Measurements from ENCODE around the gene ATAD3C. TPM values are rescaled to one million over a fixed set of nuclear protein-coding genes. Genes with fewer than 3 reads are reported as not detected.
"Not testable (repeated sequence)": the region's sequence is repeated elsewhere in the genome, so short reads cannot be mapped to it uniquely, and the experiment has no call there.

ATAD3C gene
- total and polyA plus RNA-seq, 2 donors (not counting 1 experiment from before 2014, with no cell fraction given), result 0.17 TPM; not detected in 1

GRCh38 chr1:1442069-1442770, 7.3 kb upstream of the ATAD3C start:
- Histone ChIP-seq H3K9ac (ENCODE audit: insufficient read depth, low read length) (no peak overlapping the region), H3K4me3 (replicated peaks in 1 of 4; ENCODE audit: control extremely low read depth in 1 of 4, insufficient read depth in 1 of 4, low read depth in 3 of 4, low read length in 4 of 4) (no peak overlapping the region), H2AFZ (ENCODE audit: low read length) (no peak overlapping the region), H3K27ac (ENCODE audit: insufficient read depth, low read length) (no peak overlapping the region), H3K79me2 (ENCODE audit: control insufficient read depth, insufficient read depth, low read length) (no peaks in the 10 kb centered on the region), H3K4me2 (ENCODE audit: extremely low read depth, insufficient read depth, low read length) (no peak overlapping the region), H4K20me1 (ENCODE audit: control insufficient read depth, extremely low read depth, insufficient read depth, low read length) (no peaks in the 10 kb centered on the region), H3K9me3 (ENCODE audit: control insufficient read depth, insufficient read depth, low read depth, low read length) (no peaks in the 10 kb centered on the region), H3K4me1 (ENCODE audit: control insufficient read depth, extremely low read depth, insufficient read depth, low read length) (no peaks in the 10 kb centered on the region), H3K36me3 (ENCODE audit: control insufficient read depth, insufficient read depth, low read length) (no peaks in the 10 kb centered on the region), H3K27me3 (ENCODE audit: control insufficient read depth, insufficient read depth, low read length) (no peaks in the 10 kb centered on the region)
- TF ChIP-seq, protein P1, sequence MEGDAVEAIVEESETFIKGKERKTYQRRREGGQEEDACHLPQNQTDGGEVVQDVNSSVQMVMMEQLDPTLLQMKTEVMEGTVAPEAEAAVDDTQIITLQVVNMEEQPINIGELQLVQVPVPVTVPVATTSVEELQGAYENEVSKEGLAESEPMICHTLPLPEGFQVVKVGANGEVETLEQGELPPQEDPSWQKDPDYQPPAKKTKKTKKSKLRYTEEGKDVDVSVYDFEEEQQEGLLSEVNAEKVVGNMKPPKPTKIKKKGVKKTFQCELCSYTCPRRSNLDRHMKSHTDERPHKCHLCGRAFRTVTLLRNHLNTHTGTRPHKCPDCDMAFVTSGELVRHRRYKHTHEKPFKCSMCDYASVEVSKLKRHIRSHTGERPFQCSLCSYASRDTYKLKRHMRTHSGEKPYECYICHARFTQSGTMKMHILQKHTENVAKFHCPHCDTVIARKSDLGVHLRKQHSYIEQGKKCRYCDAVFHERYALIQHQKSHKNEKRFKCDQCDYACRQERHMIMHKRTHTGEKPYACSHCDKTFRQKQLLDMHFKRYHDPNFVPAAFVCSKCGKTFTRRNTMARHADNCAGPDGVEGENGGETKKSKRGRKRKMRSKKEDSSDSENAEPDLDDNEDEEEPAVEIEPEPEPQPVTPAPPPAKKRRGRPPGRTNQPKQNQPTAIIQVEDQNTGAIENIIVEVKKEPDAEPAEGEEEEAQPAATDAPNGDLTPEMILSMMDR (conservative IDR thresholded peaks at IDR 0.05 in 1 of 2, IDR thresholded peaks at IDR 0.05 in 1 of 2; ENCODE audit: low read depth in 1 of 2, low read length in 2 of 2), result no peak
- TF ChIP-seq EZH2 (IDR thresholded peaks at IDR 0.05; ENCODE audit: low read length, missing control alignments), result no peak
- DNase-seq (ENCODE audit: low read depth in 2 of 2), result no peak

DNA sequence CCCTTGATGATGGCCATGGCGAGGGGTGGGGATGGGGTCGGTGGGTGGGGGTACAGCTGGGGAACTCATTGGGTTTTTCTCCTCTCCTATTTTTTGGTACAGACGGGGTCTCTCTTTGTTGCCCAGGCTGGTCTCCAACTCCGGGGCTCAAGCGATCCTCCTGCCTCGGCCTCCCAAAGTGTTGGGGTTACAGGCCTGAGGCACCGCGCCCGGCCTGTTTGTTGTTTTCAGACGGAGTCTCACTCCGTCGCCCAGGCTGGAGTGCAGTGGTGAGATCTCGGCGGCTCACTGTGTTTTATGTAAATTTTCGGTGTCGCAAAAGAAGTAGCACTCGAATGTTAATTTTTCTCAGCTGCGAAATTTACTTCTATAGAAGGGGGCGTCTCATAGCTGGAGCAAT, 2.9 kb upstream of the ATAD3C start:
- H4K20me1 ChIP-seq (ENCODE audit: control insufficient read depth, extremely low read depth, insufficient read depth, low read length); DNase-seq (ENCODE audit: low read depth in 2 of 2); H3K79me2 ChIP-seq (ENCODE audit: control insufficient read depth, insufficient read depth, low read length); H2AFZ ChIP-seq (ENCODE audit: low read length); H3K27me3 ChIP-seq (ENCODE audit: control insufficient read depth, insufficient read depth, low read length); H3K36me3 ChIP-seq (ENCODE audit: control insufficient read depth, insufficient read depth, low read length); H3K4me1 ChIP-seq (ENCODE audit: control insufficient read depth, extremely low read depth, insufficient read depth, low read length); H3K9ac ChIP-seq (ENCODE audit: insufficient read depth, low read length); H3K27ac ChIP-seq (ENCODE audit: insufficient read depth, low read length); H3K4me2 ChIP-seq (ENCODE audit: extremely low read depth, insufficient read depth, low read length); H3K9me3 ChIP-seq (ENCODE audit: control insufficient read depth, insufficient read depth, low read depth, low read length); H3K4me3 ChIP-seq (replicated peaks in 1 of 4; ENCODE audit: control extremely low read depth in 1 of 4, insufficient read depth in 1 of 4, low read depth in 3 of 4, low read length in 4 of 4): not testable (repeated sequence)

DNA sequence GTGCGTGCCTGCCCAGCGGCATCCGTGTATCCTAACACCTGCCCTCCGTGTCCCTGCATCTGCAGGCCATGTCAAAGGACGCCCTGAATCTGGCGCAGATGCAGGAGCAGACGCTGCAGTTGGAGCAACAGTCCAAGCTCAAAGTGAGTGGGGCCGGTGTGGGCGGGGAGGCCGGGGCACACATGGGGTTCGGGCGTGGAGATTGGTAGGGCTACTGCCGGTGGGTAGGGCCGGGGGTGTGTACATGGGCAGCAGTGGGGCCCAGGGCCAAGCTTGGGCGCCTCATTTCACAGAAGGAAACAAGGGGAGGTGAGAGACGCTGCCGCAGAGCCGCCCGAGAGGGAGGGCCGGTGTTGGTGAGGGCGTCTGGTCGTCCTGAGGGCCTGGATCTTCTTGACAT, 1.1 kb downstream of the ATAD3C start:
- not testable (repeated sequence) for H4K20me1 ChIP-seq (ENCODE audit: control insufficient read depth, extremely low read depth, insufficient read depth, low read length); H3K79me2 ChIP-seq (ENCODE audit: control insufficient read depth, insufficient read depth, low read length); DNase-seq (ENCODE audit: low read depth in 2 of 2); H3K9ac ChIP-seq (ENCODE audit: insufficient read depth, low read length); H3K4me1 ChIP-seq (ENCODE audit: control insufficient read depth, extremely low read depth, insufficient read depth, low read length); H3K9me3 ChIP-seq (ENCODE audit: control insufficient read depth, insufficient read depth, low read depth, low read length); H2AFZ ChIP-seq (ENCODE audit: low read length); H3K4me3 ChIP-seq (replicated peaks in 1 of 4; ENCODE audit: control extremely low read depth in 1 of 4, insufficient read depth in 1 of 4, low read depth in 3 of 4, low read length in 4 of 4); H3K4me2 ChIP-seq (ENCODE audit: extremely low read depth, insufficient read depth, low read length); H3K36me3 ChIP-seq (ENCODE audit: control insufficient read depth, insufficient read depth, low read length); H3K27ac ChIP-seq (ENCODE audit: insufficient read depth, low read length); H3K27me3 ChIP-seq (ENCODE audit: control insufficient read depth, insufficient read depth, low read length)

DNA sequence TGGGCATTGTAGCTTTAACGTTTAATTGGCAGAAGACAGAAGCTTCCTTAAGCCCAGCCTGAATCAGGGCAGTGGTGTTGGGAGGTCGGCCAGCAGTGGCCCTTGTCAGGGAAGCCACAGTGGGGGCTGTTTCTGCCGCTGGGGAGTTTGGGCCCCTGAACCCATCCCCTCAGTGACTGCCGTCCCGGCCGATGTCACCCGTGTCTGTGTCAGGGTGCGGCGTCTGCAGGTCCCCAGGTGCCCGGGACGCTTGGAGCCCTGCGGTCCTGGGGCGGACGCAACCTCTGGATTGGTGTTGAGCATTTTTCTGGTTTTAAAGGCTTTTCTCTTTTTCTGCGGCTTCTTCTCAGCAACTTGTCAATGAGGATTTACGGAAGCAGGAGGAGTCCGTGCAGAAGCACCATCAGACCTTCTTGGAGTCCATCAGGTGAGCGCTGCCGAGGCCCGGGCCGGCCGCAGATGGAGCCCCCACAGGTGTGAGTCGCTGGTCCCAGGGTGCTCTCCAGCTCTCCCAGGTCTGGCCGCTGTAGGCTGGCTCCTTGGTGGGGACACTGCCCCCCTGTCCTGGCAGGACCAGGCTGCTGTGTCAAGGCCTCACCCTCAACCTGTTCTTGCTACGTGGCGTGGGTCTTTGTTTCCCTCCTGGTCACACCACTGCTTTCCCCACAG, 2.3 kb downstream of the ATAD3C start:
- no peak overlapping the region for H3K27ac ChIP-seq (ENCODE audit: insufficient read depth, low read length)
- no peak overlapping the region for H3K9ac ChIP-seq (ENCODE audit: insufficient read depth, low read length)
- no peak overlapping the region for H3K4me2 ChIP-seq (ENCODE audit: extremely low read depth, insufficient read depth, low read length)
- no peaks in the 10 kb centered on the region for H3K4me1 ChIP-seq (ENCODE audit: control insufficient read depth, extremely low read depth, insufficient read depth, low read length)
- no peaks in the 10 kb centered on the region for H3K27me3 ChIP-seq (ENCODE audit: control insufficient read depth, insufficient read depth, low read length)
- H2AFZ ChIP-seq (ENCODE audit: low read length), result no peak overlapping the region
- no peak overlapping the region for H3K4me3 ChIP-seq (replicated peaks in 1 of 4; ENCODE audit: control extremely low read depth in 1 of 4, insufficient read depth in 1 of 4, low read depth in 3 of 4, low read length in 4 of 4)
- TF ChIP-seq, protein P1 (conservative IDR thresholded peaks at IDR 0.05 in 1 of 2, IDR thresholded peaks at IDR 0.05 in 1 of 2; ENCODE audit: low read depth in 1 of 2, low read length in 2 of 2), result no peak
- no peak for TF ChIP-seq EZH2 (IDR thresholded peaks at IDR 0.05; ENCODE audit: low read length, missing control alignments)
- DNase-seq (ENCODE audit: low read depth in 2 of 2), result no peak
- H3K79me2 ChIP-seq (ENCODE audit: control insufficient read depth, insufficient read depth, low read length), result no peaks in the 10 kb centered on the region
- no peaks in the 10 kb centered on the region for H4K20me1 ChIP-seq (ENCODE audit: control insufficient read depth, extremely low read depth, insufficient read depth, low read length)
- no peaks in the 10 kb centered on the region for H3K36me3 ChIP-seq (ENCODE audit: control insufficient read depth, insufficient read depth, low read length)
- H3K9me3 ChIP-seq (ENCODE audit: control insufficient read depth, insufficient read depth, low read depth, low read length), result no peaks in the 10 kb centered on the region

DNA sequence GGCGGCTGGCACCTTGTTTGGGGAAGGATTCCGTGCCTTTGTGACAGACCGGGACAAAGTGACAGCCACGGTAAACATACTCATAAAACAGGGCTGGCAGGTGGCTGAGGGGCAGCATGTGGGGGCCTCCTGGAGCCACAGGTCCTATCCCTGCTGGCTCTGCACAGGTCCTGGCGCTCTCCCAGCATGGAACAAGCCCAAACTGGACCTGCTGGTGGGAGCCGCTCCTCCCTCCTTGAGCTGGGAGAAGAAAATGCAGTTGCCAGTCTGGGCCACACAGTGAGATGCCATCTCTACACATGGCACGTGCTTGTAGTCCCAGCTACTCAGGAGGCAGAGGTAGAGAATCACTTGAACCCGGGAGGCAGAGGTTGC, 2.9 kb downstream of the ATAD3C start:
- not testable (repeated sequence) for H2AFZ ChIP-seq (ENCODE audit: low read length); DNase-seq (ENCODE audit: low read depth in 2 of 2); H3K36me3 ChIP-seq (ENCODE audit: control insufficient read depth, insufficient read depth, low read length)

More for the DNA sequence above, 2.9 kb downstream of the ATAD3C start:
- H3K4me3 ChIP-seq (replicated peaks in 1 of 4; ENCODE audit: control extremely low read depth in 1 of 4, insufficient read depth in 1 of 4, low read depth in 3 of 4, low read length in 4 of 4); H3K79me2 ChIP-seq (ENCODE audit: control insufficient read depth, insufficient read depth, low read length); H4K20me1 ChIP-seq (ENCODE audit: control insufficient read depth, extremely low read depth, insufficient read depth, low read length); H3K27me3 ChIP-seq (ENCODE audit: control insufficient read depth, insufficient read depth, low read length); H3K9ac ChIP-seq (ENCODE audit: insufficient read depth, low read length); H3K4me2 ChIP-seq (ENCODE audit: extremely low read depth, insufficient read depth, low read length); H3K9me3 ChIP-seq (ENCODE audit: control insufficient read depth, insufficient read depth, low read depth, low read length); H3K4me1 ChIP-seq (ENCODE audit: control insufficient read depth, extremely low read depth, insufficient read depth, low read length); H3K27ac ChIP-seq (ENCODE audit: insufficient read depth, low read length): not testable (repeated sequence)
